ENCODE data around the gene AGTPBP1. TPM values are rescaled to one million over a fixed set of nuclear protein-coding genes. Genes with fewer than 3 reads are reported as not detected.

The AGTPBP1 gene
- total and polyA plus RNA-seq, 11 donors, result 7.1 to 72.4 (median 47.1) TPM

DNA sequence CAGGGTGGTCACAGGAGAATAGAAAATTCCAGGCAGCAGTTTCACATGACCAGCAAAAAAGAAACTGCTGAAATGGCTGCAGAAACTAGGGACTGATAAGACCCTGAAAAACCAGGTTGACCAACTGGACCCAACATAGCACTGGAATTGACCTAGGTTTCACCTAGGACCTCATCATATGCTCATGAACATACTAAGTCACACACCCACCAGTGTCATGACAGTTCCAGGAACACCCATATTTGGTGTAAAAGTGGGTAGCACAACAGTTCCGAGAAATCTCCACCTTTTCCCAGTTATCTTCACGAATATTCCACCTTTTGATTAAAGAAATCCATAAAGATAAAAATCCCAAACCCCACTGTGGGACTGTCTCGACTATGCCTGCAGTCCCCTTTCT is 182.2 kb downstream of the AGTPBP1 start:
- H3K4me1 ChIP-seq, result peaks cover 0 to 1% (median 0%) of the 10 kb centered on the region in 12 donors
- H3K4me3 ChIP-seq, result no peak overlapping the region
- no peaks in the 10 kb centered on the region for H3K27me3 ChIP-seq
- intact Hi-C loops (cut with DNase I), result no loop called here
- DNase-seq, result no peak
- no peaks in the 10 kb centered on the region for H3K36me3 ChIP-seq
- no peak overlapping the region for H3K27ac ChIP-seq
- 72 to 95% (median 89%) methylated on average over 3 of the region's 3 CpGs for WGBS, 4 donors
- H3K9me3 ChIP-seq, result no peaks in the 10 kb centered on the region
- no peak for ATAC-seq
- no peak for TF ChIP-seq POLR2A (IDR thresholded peaks at IDR 0.05)
- TF ChIP-seq, protein P1, sequence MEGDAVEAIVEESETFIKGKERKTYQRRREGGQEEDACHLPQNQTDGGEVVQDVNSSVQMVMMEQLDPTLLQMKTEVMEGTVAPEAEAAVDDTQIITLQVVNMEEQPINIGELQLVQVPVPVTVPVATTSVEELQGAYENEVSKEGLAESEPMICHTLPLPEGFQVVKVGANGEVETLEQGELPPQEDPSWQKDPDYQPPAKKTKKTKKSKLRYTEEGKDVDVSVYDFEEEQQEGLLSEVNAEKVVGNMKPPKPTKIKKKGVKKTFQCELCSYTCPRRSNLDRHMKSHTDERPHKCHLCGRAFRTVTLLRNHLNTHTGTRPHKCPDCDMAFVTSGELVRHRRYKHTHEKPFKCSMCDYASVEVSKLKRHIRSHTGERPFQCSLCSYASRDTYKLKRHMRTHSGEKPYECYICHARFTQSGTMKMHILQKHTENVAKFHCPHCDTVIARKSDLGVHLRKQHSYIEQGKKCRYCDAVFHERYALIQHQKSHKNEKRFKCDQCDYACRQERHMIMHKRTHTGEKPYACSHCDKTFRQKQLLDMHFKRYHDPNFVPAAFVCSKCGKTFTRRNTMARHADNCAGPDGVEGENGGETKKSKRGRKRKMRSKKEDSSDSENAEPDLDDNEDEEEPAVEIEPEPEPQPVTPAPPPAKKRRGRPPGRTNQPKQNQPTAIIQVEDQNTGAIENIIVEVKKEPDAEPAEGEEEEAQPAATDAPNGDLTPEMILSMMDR (IDR thresholded peaks at IDR 0.05), result no peak

DNA sequence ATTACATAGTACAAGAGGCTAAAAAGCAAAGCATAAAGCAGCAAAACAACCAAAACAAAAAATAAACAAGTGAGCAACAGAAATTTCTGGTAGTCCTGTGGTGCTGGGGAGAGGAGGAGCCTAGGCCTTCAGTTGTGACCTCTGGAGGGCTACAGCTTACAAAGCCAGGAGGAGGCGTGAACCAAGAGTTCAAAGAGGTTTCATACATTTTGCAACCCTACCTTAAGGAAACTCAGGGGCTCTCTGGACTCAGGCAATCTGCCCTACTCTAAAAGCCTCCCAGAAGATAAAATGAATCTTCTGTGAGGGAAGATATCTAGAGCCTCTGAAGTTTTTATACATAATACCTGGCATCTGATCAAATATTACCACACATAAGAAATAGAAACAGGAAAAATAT is 187.4 kb downstream of the AGTPBP1 start:
- no peak for ATAC-seq
- peaks cover 0 to 4% (median 0%) of the 10 kb centered on the region in 12 donors for H3K4me1 ChIP-seq
- no peaks in the 10 kb centered on the region for H3K9me3 ChIP-seq
- intact Hi-C loops (cut with DNase I), result no loop called here
- no peak overlapping the region for H3K4me3 ChIP-seq
- DNase-seq, result no peak
- H3K36me3 ChIP-seq, result no peaks in the 10 kb centered on the region
- WGBS, 4 donors, result 91 to 100% (median 96%) methylated on average over 1 of the region's 1 CpG
- H3K27ac ChIP-seq, result no peak overlapping the region
- no peaks in the 10 kb centered on the region for H3K27me3 ChIP-seq
- TF ChIP-seq POLR2A (IDR thresholded peaks at IDR 0.05), result no peak
- TF ChIP-seq, protein P1 (IDR thresholded peaks at IDR 0.05), result no peak

GRCh38 chr9:85553475-85553874 is 188.3 kb downstream of the AGTPBP1 start:
- no peak overlapping the region for H3K27ac ChIP-seq
- TF ChIP-seq POLR2A (IDR thresholded peaks at IDR 0.05), result no peak
- TF ChIP-seq, protein P1 (IDR thresholded peaks at IDR 0.05), result no peak
- ATAC-seq, result no peak
- 94 to 98% (median 96%) methylated on average over 5 of the region's 5 CpGs for WGBS, 4 donors
- H3K4me3 ChIP-seq, result no peak overlapping the region
- no peaks in the 10 kb centered on the region for H3K9me3 ChIP-seq
- peaks cover 0 to 4% (median 0%) of the 10 kb centered on the region in 12 donors for H3K4me1 ChIP-seq
- intact Hi-C loops (cut with DNase I), result no loop called here
- no peaks in the 10 kb centered on the region for H3K27me3 ChIP-seq
- no peaks in the 10 kb centered on the region for H3K36me3 ChIP-seq
- no peak for DNase-seq

DNA sequence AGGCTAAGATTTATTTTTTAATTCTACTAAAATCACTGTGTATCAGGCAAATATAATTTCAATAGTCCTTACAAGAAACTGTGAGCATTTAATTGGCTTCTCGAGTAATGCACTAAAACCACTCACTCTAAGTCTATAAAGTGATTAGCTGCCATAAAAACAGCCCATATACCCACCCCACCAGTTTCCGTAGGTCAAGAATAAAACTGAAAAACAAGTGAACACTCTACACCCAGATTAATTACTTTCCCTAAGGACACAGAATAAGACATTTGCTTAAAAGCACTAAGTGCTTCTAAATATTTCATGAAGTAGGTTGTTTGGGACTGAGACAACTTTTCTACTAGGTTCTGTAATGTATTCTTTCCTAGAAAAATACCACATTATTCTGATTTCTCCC is 194.2 kb downstream of the AGTPBP1 start:
- DNase-seq (no peak), ATAC-seq (no peak)
- no peaks in the 10 kb centered on the region for H3K4me1 ChIP-seq
- H3K4me3 ChIP-seq, result no peak overlapping the region
- H3K27me3 ChIP-seq, result no peaks in the 10 kb centered on the region
- H3K36me3 ChIP-seq, result peaks cover 0 to 4% (median 0%) of the 10 kb centered on the region in 9 donors
- intact Hi-C loops (cut with DNase I), result no loop called here
- no peak for TF ChIP-seq POLR2A (IDR thresholded peaks at IDR 0.05)
- TF ChIP-seq, protein P1 (IDR thresholded peaks at IDR 0.05), result no peak
- no peaks in the 10 kb centered on the region for H3K9me3 ChIP-seq
- H3K27ac ChIP-seq, result no peak overlapping the region
- WGBS, 4 donors, result 95 to 99% (median 97%) methylated on average over 2 of the region's 2 CpGs
